Lung (tissue), 12 donors: ENCODE measurements around the gene CRB2. TPM values are rescaled to one million over a fixed set of nuclear protein-coding genes. Genes with fewer than 3 reads are reported as not detected.

ENCODE experiments used
- ATAC-seq: fragments of 200-7000 bp; cut with Tn5 transposase; one replicate; pipeline ENCODE4 v1.9.1; 2020; ENCODE audit warnings: moderate number of reproducible peaks; ENCODE audit not compliant: insufficient read depth, low FRiP score
- DNase-seq, 3 donors: peaks; one replicate each; pipeline ENCODE4 v3.0.0-alpha.2; 2013 to 2017
- H3K27ac ChIP-seq, 2 donors: one replicate each; pipeline ENCODE4 v1.5.1; 2013; ENCODE audit warnings: mild to moderate bottlenecking in 2 of 2, moderate library complexity in 2 of 2, control low read depth in 1 of 2, inconsistent platforms in 1 of 2, low read depth in 1 of 2, low read length in 1 of 2
- H3K27me3 ChIP-seq, 3 donors: one replicate each; pipeline ENCODE4 v1.5.1; 2013; ENCODE audit warnings: low read length in 2 of 3; ENCODE audit not compliant: control insufficient read depth in 3 of 3, insufficient read depth in 3 of 3
- H3K36me3 ChIP-seq, 4 donors: one replicate each; pipeline ENCODE4 v1.5.1; 2013; ENCODE audit warnings: low read length in 4 of 4, mild to moderate bottlenecking in 1 of 4, moderate library complexity in 1 of 4; ENCODE audit not compliant: control insufficient read depth in 4 of 4, insufficient read depth in 4 of 4
- H3K4me1 ChIP-seq, 5 donors: one replicate each; pipeline ENCODE4 v1.5.1; 2013; ENCODE audit warnings: low read length in 5 of 5, mild to moderate bottlenecking in 2 of 5, moderate library complexity in 1 of 5; ENCODE audit not compliant: control insufficient read depth in 5 of 5, insufficient read depth in 5 of 5
- H3K4me3 ChIP-seq: one replicate; pipeline ENCODE4 v1.5.1; 2013; ENCODE audit warnings: mild to moderate bottlenecking, control low read depth, moderate library complexity
- H3K9ac ChIP-seq, 2 donors: one replicate each; pipeline ENCODE4 v1.5.1; 2013; ENCODE audit warnings: low read length in 2 of 2, control low read depth in 1 of 2; ENCODE audit not compliant: insufficient read depth in 1 of 2
- H3K9me3 ChIP-seq, 4 donors: one replicate each; pipeline ENCODE4 v1.5.1; 2013; ENCODE audit warnings: low read length in 3 of 4, mild to moderate bottlenecking in 1 of 4, moderate library complexity in 1 of 4; ENCODE audit not compliant: control insufficient read depth in 4 of 4, insufficient read depth in 3 of 4
- WGBS, 2 donors: extraction: QIAGEN DNeasy Blood & Tissue Kit; methylation state at CpG; one replicate each; pipeline ENCODE4 v1.1.7; 2013; 5-methylcytosine and 5-hydroxymethylcytosine counted together
- polyA plus RNA-seq, 2 donors: library from polyadenylated mRNA; stranded (reverse); fragments of 200-250 nt; gene quantifications; one replicate each; pipeline ENCODE4 v1.2.1, GENCODE V29; 2013
- total RNA-seq, 2 donors: library from RNA; depleted of rRNA in 1 of 2; stranded (reverse); fragments of >200 nt in 1 of 2; gene quantifications; one replicate each; pipeline ENCODE4 v1.2.1, GENCODE V29; 2014 to 2021
- TF ChIP-seq, protein P1 (sequence below): IDR thresholded peaks from 2 replicates; pipeline ENCODE4 v1.5.1; 2012; ENCODE audit warnings: mild to moderate bottlenecking; ENCODE audit errors: control extremely low read depth, extremely low read depth
- donor health status: control.
- donor health status: control.
- donor health status: Bipolar disorder and iron deficiency.
- donor health status: healthy.
- donor health status: DM: yes; HTN: yes; CAD: no.

Gene CRB2
- total and polyA plus RNA-seq, 4 donors, result 0.01 to 0.34 (median 0.21) TPM

DNA sequence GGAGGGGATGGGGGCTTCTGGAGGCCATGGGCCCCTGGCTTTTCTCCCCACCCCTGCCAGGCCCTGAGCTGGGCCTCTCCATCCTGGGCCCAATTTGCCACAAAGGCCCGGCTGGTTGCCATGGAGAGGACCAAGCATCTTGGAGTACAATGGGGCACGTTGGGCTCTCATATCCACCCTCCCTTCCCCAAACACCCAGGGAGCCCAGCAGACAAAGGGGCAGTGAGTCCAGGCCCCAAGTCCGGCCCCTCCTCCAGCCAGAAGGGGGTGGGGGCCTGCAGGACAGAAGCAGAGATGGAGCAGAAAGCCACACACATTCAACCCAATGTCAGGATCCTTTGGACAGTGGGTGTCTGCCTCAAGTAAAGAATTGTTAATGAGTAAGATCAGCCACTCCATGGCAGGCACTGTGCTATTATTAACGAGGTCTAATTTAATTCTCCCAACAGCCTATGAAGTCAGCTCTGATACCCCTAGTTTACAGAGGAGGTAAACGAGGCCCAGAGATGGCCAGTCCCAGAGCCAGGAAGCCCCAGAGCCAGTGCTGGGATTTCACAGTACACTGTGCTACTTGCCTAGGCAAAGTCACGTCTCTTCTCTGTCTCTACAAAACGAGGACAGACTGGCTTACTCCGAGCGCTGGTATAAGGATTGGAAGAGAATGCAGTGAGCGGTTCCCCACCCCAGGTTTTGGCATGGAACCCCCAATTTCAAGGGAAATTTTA, 2.3 kb downstream of the CRB2 start:
- Histone ChIP-seq H3K27ac (no peak overlapping the region), H3K9me3 (no peaks in the 10 kb centered on the region), H3K4me3 (no peak overlapping the region), H3K4me1 (peaks cover 0 to 15% (median 5%) of the 10 kb centered on the region in 5 donors), H3K36me3 (no peaks in the 10 kb centered on the region), H3K9ac (no peak overlapping the region), H3K27me3 (peaks cover 0 to 2% (median 0%) of the 10 kb centered on the region in 3 donors)
- WGBS, 2 donors, result 79 to 86% methylated on average over 10 of the region's 10 CpGs
- ATAC-seq (no peak), DNase-seq (no peak)
- TF ChIP-seq, protein P1, sequence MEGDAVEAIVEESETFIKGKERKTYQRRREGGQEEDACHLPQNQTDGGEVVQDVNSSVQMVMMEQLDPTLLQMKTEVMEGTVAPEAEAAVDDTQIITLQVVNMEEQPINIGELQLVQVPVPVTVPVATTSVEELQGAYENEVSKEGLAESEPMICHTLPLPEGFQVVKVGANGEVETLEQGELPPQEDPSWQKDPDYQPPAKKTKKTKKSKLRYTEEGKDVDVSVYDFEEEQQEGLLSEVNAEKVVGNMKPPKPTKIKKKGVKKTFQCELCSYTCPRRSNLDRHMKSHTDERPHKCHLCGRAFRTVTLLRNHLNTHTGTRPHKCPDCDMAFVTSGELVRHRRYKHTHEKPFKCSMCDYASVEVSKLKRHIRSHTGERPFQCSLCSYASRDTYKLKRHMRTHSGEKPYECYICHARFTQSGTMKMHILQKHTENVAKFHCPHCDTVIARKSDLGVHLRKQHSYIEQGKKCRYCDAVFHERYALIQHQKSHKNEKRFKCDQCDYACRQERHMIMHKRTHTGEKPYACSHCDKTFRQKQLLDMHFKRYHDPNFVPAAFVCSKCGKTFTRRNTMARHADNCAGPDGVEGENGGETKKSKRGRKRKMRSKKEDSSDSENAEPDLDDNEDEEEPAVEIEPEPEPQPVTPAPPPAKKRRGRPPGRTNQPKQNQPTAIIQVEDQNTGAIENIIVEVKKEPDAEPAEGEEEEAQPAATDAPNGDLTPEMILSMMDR, result no peak

- Histone ChIP-seq H3K27ac (no peak overlapping the region), H3K36me3 (no peaks in the 10 kb centered on the region), H3K9ac (no peak overlapping the region), H3K27me3 (peaks cover 0 to 2% (median 0%) of the 10 kb centered on the region in 3 donors), H3K9me3 (no peaks in the 10 kb centered on the region), H3K4me1 (peaks cover 0 to 15% (median 3%) of the 10 kb centered on the region in 5 donors), H3K4me3 (no peak overlapping the region)
- 27 to 56% methylated on average over 2 of the region's 2 CpGs for whole genome bisulfite sequencing, 2 donors
- TF ChIP-seq, protein P1, result no peak
- DNase-seq (no peak), ATAC-seq (no peak)
Measured at GRCh38 chr9:123359106-123359505, 3.1 kb downstream of the CRB2 start.

DNA sequence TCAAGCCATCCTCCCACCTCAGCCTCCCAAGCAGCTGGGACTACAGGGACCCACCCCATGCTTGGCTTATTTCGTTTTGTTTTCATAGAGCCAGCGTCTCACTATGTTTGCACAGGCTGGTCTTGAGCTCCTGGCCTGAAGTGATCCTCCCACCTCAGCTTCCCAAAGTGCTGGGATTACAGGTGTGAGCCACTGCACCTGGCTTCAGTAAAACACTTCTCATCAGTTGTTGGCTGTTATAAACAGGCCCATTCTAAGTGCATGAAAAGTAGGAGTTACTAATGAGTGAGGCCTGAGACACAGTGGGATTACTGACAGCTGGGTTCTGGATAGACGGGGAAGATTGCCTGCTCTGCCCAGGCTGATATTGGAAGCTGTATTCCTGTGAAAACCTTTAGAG, 3.5 kb downstream of the CRB2 start:
- WGBS, 2 donors, result 59 to 73% methylated on average over 3 of the region's 3 CpGs
- ATAC-seq (no peak), DNase-seq (no peak)
- Histone ChIP-seq H3K27ac (no peak overlapping the region), H3K9me3 (no peaks in the 10 kb centered on the region), H3K36me3 (no peaks in the 10 kb centered on the region), H3K4me3 (no peak overlapping the region), H3K9ac (no peak overlapping the region), H3K4me1 (peaks cover 0 to 15% (median 4%) of the 10 kb centered on the region in 5 donors), H3K27me3 (peaks cover 0 to 2% (median 0%) of the 10 kb centered on the region in 3 donors)
- TF ChIP-seq, protein P1, result no peak
